Measurements from ENCODE around the gene MYO7B.

DNA sequence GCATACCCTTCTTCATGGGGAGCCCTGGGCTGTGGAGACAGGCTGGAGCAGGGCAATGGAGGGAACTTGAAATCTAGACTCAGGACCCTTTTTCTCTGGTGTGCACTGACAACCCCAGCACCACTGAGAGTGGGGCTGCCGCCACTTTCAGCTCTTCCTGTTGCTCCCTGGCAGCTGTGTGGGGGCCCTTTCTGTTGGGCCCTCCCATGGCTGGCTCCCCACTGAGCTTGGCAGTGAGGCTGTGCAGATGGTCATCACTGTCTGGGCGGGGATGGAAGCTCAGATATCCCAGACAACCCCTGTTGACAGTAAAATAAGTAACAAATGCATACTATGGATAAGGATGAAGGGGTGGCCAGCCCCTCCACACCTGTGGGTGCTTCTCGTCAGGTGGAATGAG, 6.7 kb downstream of the MYO7B start:
- TF ChIP-seq, protein P1, sequence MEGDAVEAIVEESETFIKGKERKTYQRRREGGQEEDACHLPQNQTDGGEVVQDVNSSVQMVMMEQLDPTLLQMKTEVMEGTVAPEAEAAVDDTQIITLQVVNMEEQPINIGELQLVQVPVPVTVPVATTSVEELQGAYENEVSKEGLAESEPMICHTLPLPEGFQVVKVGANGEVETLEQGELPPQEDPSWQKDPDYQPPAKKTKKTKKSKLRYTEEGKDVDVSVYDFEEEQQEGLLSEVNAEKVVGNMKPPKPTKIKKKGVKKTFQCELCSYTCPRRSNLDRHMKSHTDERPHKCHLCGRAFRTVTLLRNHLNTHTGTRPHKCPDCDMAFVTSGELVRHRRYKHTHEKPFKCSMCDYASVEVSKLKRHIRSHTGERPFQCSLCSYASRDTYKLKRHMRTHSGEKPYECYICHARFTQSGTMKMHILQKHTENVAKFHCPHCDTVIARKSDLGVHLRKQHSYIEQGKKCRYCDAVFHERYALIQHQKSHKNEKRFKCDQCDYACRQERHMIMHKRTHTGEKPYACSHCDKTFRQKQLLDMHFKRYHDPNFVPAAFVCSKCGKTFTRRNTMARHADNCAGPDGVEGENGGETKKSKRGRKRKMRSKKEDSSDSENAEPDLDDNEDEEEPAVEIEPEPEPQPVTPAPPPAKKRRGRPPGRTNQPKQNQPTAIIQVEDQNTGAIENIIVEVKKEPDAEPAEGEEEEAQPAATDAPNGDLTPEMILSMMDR (IDR thresholded peaks at IDR 0.05): no peak
- no peak for TF ChIP-seq EP300 (IDR thresholded peaks at IDR 0.05)

Data from upper lobe of left lung (tissue), 4 donors.